HG03159 (cell line): ENCODE measurements around the gene SPNS1.

ENCODE experiments used
- ATAC-seq: cut with Tn5 transposase; IDR thresholded peaks from one replicate; pipeline ENCODE4 v1.9.1; 2021; ENCODE audit warnings: mild to moderate bottlenecking, moderate library complexity; ENCODE audit not compliant: unreplicated experiment

SPNS1 gene

GRCh38 chr16:29025218-29025617, 50.6 kb downstream of the SPNS1 start:
- ATAC-seq: no peak

GRCh38 chr16:29025735-29026134, 51.2 kb downstream of the SPNS1 start:
- ATAC-seq: no peak

- ATAC-seq: no peak
These were observed 54.0 kb downstream of the SPNS1 start for GRCh38 chr16:29028457-29029167.

GRCh38 chr16:29029168-29029994, 54.8 kb downstream of the SPNS1 start:
- ATAC-seq: no peak

GRCh38 chr16:29030086-29030840, 55.7 kb downstream of the SPNS1 start:
- no peak for ATAC-seq
